Measurements from ENCODE around the gene IRAK2.

- TF ChIP-seq CTCF (IDR thresholded peaks at IDR 0.05) (no peak), POLR2A (IDR thresholded peaks at IDR 0.05) (no peak)
Measured at GRCh38 chr3:10234526-10235230, 70.0 kb downstream of the IRAK2 start.
